OCI-LY3 (cell line): Measurements from ENCODE around the gene MED10.

Experiments used
- H2AFZ ChIP-seq: fragments of 200-600, 300-600 bp; shearing (Covaris generic); 2 replicates; pipeline ENCODE4 v1.6.0; 2014; ENCODE audit warnings: antibody characterized with exemption, low read depth, low read length
- H3K27ac ChIP-seq: fragments of 200-600, 300-600 bp; sonication (generic); 2 replicates; pipeline ENCODE4 v1.5.1; 2014; ENCODE audit warnings: mild to moderate bottlenecking, low read length, moderate library complexity, mixed read lengths
- H3K27me3 ChIP-seq: fragments of 200-600, 300-600 bp; sonication (generic); 2 replicates; pipeline ENCODE4 v1.6.1; 2014; ENCODE audit warnings: low read depth, low read length, mixed read lengths
- H3K36me3 ChIP-seq: fragments of 200-600, 300-600 bp; sonication (generic); replicated peaks from 2 replicates; pipeline ENCODE3; 2014; ENCODE audit warnings: low read depth, low read length, mixed read lengths
- H3K4me1 ChIP-seq: fragments of 300-600, 200-600 bp; sonication (generic); 2 replicates; pipeline ENCODE4 v1.6.1; 2014; ENCODE audit warnings: low read length, mixed read lengths
- H3K4me2 ChIP-seq: fragments of 200-600, 300-600 bp; sonication (generic); 2 replicates; pipeline ENCODE4 v1.6.1; 2014; ENCODE audit warnings: low read length, mixed read lengths
- H3K4me3 ChIP-seq: fragments of 300-600, 200-600 bp; sonication (generic); 2 replicates; pipeline ENCODE4 v1.5.1; 2014; ENCODE audit warnings: antibody characterized with exemption, mild to moderate bottlenecking, low read length, moderate library complexity
- H3K79me2 ChIP-seq: fragments of 300-600, 200-600 bp; shearing (Covaris generic); 2 replicates; pipeline ENCODE4 v1.6.1; 2014; ENCODE audit warnings: mild to moderate bottlenecking, low read length, mixed read lengths
- H3K9ac ChIP-seq: fragments of 300-600, 200-600 bp; shearing (Covaris generic); 2 replicates; pipeline ENCODE4 v1.6.0; 2014; ENCODE audit warnings: mild to moderate bottlenecking, low read length, moderate library complexity
- H3K9me3 ChIP-seq: fragments of 200-600, 300-600 bp; shearing (Covaris generic); 2 replicates; pipeline ENCODE4 v1.6.1; 2014; ENCODE audit warnings: low read length, mixed read lengths; ENCODE audit not compliant: insufficient read depth
- H4K20me1 ChIP-seq: fragments of 200-600, 300-600 bp; sonication (generic); 2 replicates; pipeline ENCODE4 v1.6.1; 2016; ENCODE audit warnings: low read length, mixed read lengths; ENCODE audit not compliant: insufficient read depth
- CTCF ChIP-seq: fragments of 200-600, 300-600 bp; sonication (generic); IDR thresholded peaks from 2 replicates; pipeline ENCODE4 v1.5.1; 2014; ENCODE audit warnings: antibody characterized with exemption, low read length, low read depth
- EZH2phosphoT487 ChIP-seq: fragments of 200-600 bp; shearing (Covaris generic); IDR thresholded peaks from 2 replicates; pipeline ENCODE4 v1.6.1; 2018; ENCODE audit warnings: antibody characterized with exemption, mixed run types, low read depth

Gene MED10

GRCh38 chr5:6412811-6413210, 34.5 kb upstream of the MED10 start:
- H3K9me3 ChIP-seq: no peaks in the 10 kb centered on the region
- no peak overlapping the region for H3K4me3 ChIP-seq
- peaks cover 10% of the 10 kb centered on the region for H3K27me3 ChIP-seq
- no peak overlapping the region for H3K4me2 ChIP-seq
- TF ChIP-seq CTCF (no peak), EZH2phosphoT487 (no peak)
- no peaks in the 10 kb centered on the region for H4K20me1 ChIP-seq
- no peak overlapping the region for H3K27ac ChIP-seq
- no peaks in the 10 kb centered on the region for H3K36me3 ChIP-seq
- H3K79me2 ChIP-seq: no peaks in the 10 kb centered on the region
- no peaks in the 10 kb centered on the region for H3K4me1 ChIP-seq
- H3K9ac ChIP-seq: no peak overlapping the region
- H2AFZ ChIP-seq: no peak overlapping the region

GRCh38 chr5:6411141-6411540, 32.8 kb upstream of the MED10 start:
- Histone ChIP-seq H3K9ac (no peak overlapping the region), H3K4me1 (no peaks in the 10 kb centered on the region), H4K20me1 (no peaks in the 10 kb centered on the region), H3K4me2 (no peak overlapping the region), H3K4me3 (no peak overlapping the region), H2AFZ (no peak overlapping the region), H3K36me3 (no peaks in the 10 kb centered on the region), H3K27ac (no peak overlapping the region), H3K27me3 (peaks cover 10% of the 10 kb centered on the region), H3K79me2 (no peaks in the 10 kb centered on the region), H3K9me3 (no peaks in the 10 kb centered on the region)
- TF ChIP-seq EZH2phosphoT487 (no peak), CTCF (no peak)

- H3K9me3 ChIP-seq: no peaks in the 10 kb centered on the region
- peaks cover 10% of the 10 kb centered on the region for H3K27me3 ChIP-seq
- H3K27ac ChIP-seq: no peak overlapping the region
- H3K4me3 ChIP-seq: no peak overlapping the region
- no peak overlapping the region for H2AFZ ChIP-seq
- H3K9ac ChIP-seq: no peak overlapping the region
- no peaks in the 10 kb centered on the region for H3K79me2 ChIP-seq
- no peaks in the 10 kb centered on the region for H3K4me1 ChIP-seq
- no peaks in the 10 kb centered on the region for H3K36me3 ChIP-seq
- H4K20me1 ChIP-seq: no peaks in the 10 kb centered on the region
- H3K4me2 ChIP-seq: no peak overlapping the region
- TF ChIP-seq EZH2phosphoT487: no peak
- no peak for TF ChIP-seq CTCF
Observed at GRCh38 chr5:6410421-6410820, 32.1 kb upstream of the MED10 start.

- no peak overlapping the region for H2AFZ ChIP-seq
- no peak overlapping the region for H3K9ac ChIP-seq
- no peak overlapping the region for H3K4me2 ChIP-seq
- no peaks in the 10 kb centered on the region for H4K20me1 ChIP-seq
- H3K9me3 ChIP-seq: no peaks in the 10 kb centered on the region
- H3K4me3 ChIP-seq: no peak overlapping the region
- peaks cover 10% of the 10 kb centered on the region for H3K27me3 ChIP-seq
- no peaks in the 10 kb centered on the region for H3K36me3 ChIP-seq
- no peaks in the 10 kb centered on the region for H3K79me2 ChIP-seq
- H3K4me1 ChIP-seq: peaks cover 8% of the 10 kb centered on the region
- H3K27ac ChIP-seq: no peak overlapping the region
- TF ChIP-seq EZH2phosphoT487 (no peak), CTCF (no peak)
Observed at GRCh38 chr5:6408627-6409446, 30.5 kb upstream of the MED10 start.
